ENCODE measurements around the gene AP3B1.

Gene AP3B1

GRCh38 chr5:77971776-77972468 is 322.6 kb downstream of the AP3B1 start:
- no peaks in the 10 kb centered on the region for H4K20me1 ChIP-seq (ENCODE audit: insufficient read depth, low read length)
- H3K4me3 ChIP-seq (ENCODE audit: low read depth in 1 of 2, low read length in 2 of 2): no peak overlapping the region
- no peaks in the 10 kb centered on the region for H3K36me3 ChIP-seq (ENCODE audit: insufficient read depth, low read length)
- no peaks in the 10 kb centered on the region for H3K79me2 ChIP-seq (ENCODE audit: insufficient read depth, low read length)
- H3K27ac ChIP-seq (ENCODE audit: low read length): no peak overlapping the region
- ATAC-seq (ENCODE audit: insufficient read depth, low read depth) (no peak), DNase-seq (no peak)
- no peak overlapping the region for H2AFZ ChIP-seq (ENCODE audit: low read depth, low read length)
- no peaks in the 10 kb centered on the region for H3K9me3 ChIP-seq (ENCODE audit: insufficient read depth, low read length, severe bottlenecking)
- H3K4me2 ChIP-seq (ENCODE audit: insufficient read depth, low read length): no peak overlapping the region
- H3K9ac ChIP-seq (ENCODE audit: low read depth, low read length): no peak overlapping the region
- no peak for TF ChIP-seq CTCF (IDR thresholded peaks at IDR 0.05; ENCODE audit: borderline replicate concordance, extremely low read depth, low read length, poor library complexity, severe bottlenecking)
- TF ChIP-seq EZH2 (IDR thresholded peaks at IDR 0.05; ENCODE audit: borderline replicate concordance, low read depth, low read length, severe bottlenecking): no peak
- H3K27me3 ChIP-seq (ENCODE audit: insufficient read depth, low read length, poor library complexity): no peaks in the 10 kb centered on the region
- no peaks in the 10 kb centered on the region for H3K4me1 ChIP-seq (ENCODE audit: insufficient read depth, low read length)

GRCh38 chr5:77970891-77971290 is 323.6 kb downstream of the AP3B1 start:
- ATAC-seq (ENCODE audit: insufficient read depth, low read depth): no peak
- no peak overlapping the region for H3K9ac ChIP-seq (ENCODE audit: low read depth, low read length)
- H3K9me3 ChIP-seq (ENCODE audit: insufficient read depth, low read length, severe bottlenecking): no peaks in the 10 kb centered on the region
- TF ChIP-seq CTCF (IDR thresholded peaks at IDR 0.05; ENCODE audit: borderline replicate concordance, extremely low read depth, low read length, poor library complexity, severe bottlenecking) (no peak), EZH2 (IDR thresholded peaks at IDR 0.05; ENCODE audit: borderline replicate concordance, low read depth, low read length, severe bottlenecking) (no peak)
- DNase-seq: no peak
- H3K36me3 ChIP-seq (ENCODE audit: insufficient read depth, low read length): no peaks in the 10 kb centered on the region
- H3K27ac ChIP-seq (ENCODE audit: low read length): no peak overlapping the region
- H3K27me3 ChIP-seq (ENCODE audit: insufficient read depth, low read length, poor library complexity): no peaks in the 10 kb centered on the region
- no peaks in the 10 kb centered on the region for H3K79me2 ChIP-seq (ENCODE audit: insufficient read depth, low read length)
- no peak overlapping the region for H2AFZ ChIP-seq (ENCODE audit: low read depth, low read length)
- H4K20me1 ChIP-seq (ENCODE audit: insufficient read depth, low read length): no peaks in the 10 kb centered on the region
- H3K4me1 ChIP-seq (ENCODE audit: insufficient read depth, low read length): no peaks in the 10 kb centered on the region
- H3K4me2 ChIP-seq (ENCODE audit: insufficient read depth, low read length): no peak overlapping the region
- H3K4me3 ChIP-seq (ENCODE audit: low read depth in 1 of 2, low read length in 2 of 2): no peak overlapping the region

- Histone ChIP-seq H3K27ac (ENCODE audit: low read length) (no peak overlapping the region), H3K4me1 (ENCODE audit: insufficient read depth, low read length) (peaks cover 9% of the 10 kb centered on the region), H3K79me2 (ENCODE audit: insufficient read depth, low read length) (no peaks in the 10 kb centered on the region), H2AFZ (ENCODE audit: low read depth, low read length) (no peak overlapping the region), H3K9me3 (ENCODE audit: insufficient read depth, low read length, severe bottlenecking) (no peaks in the 10 kb centered on the region), H4K20me1 (ENCODE audit: insufficient read depth, low read length) (no peaks in the 10 kb centered on the region), H3K9ac (ENCODE audit: low read depth, low read length) (no peak overlapping the region), H3K27me3 (ENCODE audit: insufficient read depth, low read length, poor library complexity) (no peaks in the 10 kb centered on the region), H3K36me3 (ENCODE audit: insufficient read depth, low read length) (no peaks in the 10 kb centered on the region), H3K4me3 (ENCODE audit: low read depth in 1 of 2, low read length in 2 of 2) (no peak overlapping the region), H3K4me2 (ENCODE audit: insufficient read depth, low read length) (no peak overlapping the region)
- DNase-seq (no peak), ATAC-seq (ENCODE audit: insufficient read depth, low read depth) (no peak)
- TF ChIP-seq CTCF (IDR thresholded peaks at IDR 0.05; ENCODE audit: borderline replicate concordance, extremely low read depth, low read length, poor library complexity, severe bottlenecking): no peak
- no peak for TF ChIP-seq EZH2 (IDR thresholded peaks at IDR 0.05; ENCODE audit: borderline replicate concordance, low read depth, low read length, severe bottlenecking)
These were observed 330.7 kb downstream of the AP3B1 start for GRCh38 chr5:77963795-77964194.
